OCI-LY3 (cell line): ENCODE results near the gene IDH3G.

Experiments used
- H2AFZ ChIP-seq: fragments of 200-600, 300-600 bp; shearing (Covaris generic); 2 replicates; pipeline ENCODE4 v1.6.0; 2014; ENCODE audit warnings: antibody characterized with exemption, low read depth, low read length
- H3K27ac ChIP-seq: fragments of 200-600, 300-600 bp; sonication (generic); 2 replicates; pipeline ENCODE4 v1.5.1; 2014; ENCODE audit warnings: mild to moderate bottlenecking, low read length, moderate library complexity, mixed read lengths
- H3K27me3 ChIP-seq: fragments of 200-600, 300-600 bp; sonication (generic); 2 replicates; pipeline ENCODE4 v1.6.1; 2014; ENCODE audit warnings: low read depth, low read length, mixed read lengths
- H3K36me3 ChIP-seq: fragments of 200-600, 300-600 bp; sonication (generic); replicated peaks from 2 replicates; pipeline ENCODE3; 2014; ENCODE audit warnings: low read depth, low read length, mixed read lengths
- H3K4me1 ChIP-seq: fragments of 300-600, 200-600 bp; sonication (generic); 2 replicates; pipeline ENCODE4 v1.6.1; 2014; ENCODE audit warnings: low read length, mixed read lengths
- H3K4me2 ChIP-seq: fragments of 200-600, 300-600 bp; sonication (generic); 2 replicates; pipeline ENCODE4 v1.6.1; 2014; ENCODE audit warnings: low read length, mixed read lengths
- H3K4me3 ChIP-seq: fragments of 300-600, 200-600 bp; sonication (generic); 2 replicates; pipeline ENCODE4 v1.5.1; 2014; ENCODE audit warnings: antibody characterized with exemption, mild to moderate bottlenecking, low read length, moderate library complexity
- H3K79me2 ChIP-seq: fragments of 300-600, 200-600 bp; shearing (Covaris generic); 2 replicates; pipeline ENCODE4 v1.6.1; 2014; ENCODE audit warnings: mild to moderate bottlenecking, low read length, mixed read lengths
- H3K9ac ChIP-seq: fragments of 300-600, 200-600 bp; shearing (Covaris generic); 2 replicates; pipeline ENCODE4 v1.6.0; 2014; ENCODE audit warnings: mild to moderate bottlenecking, low read length, moderate library complexity
- H3K9me3 ChIP-seq: fragments of 200-600, 300-600 bp; shearing (Covaris generic); 2 replicates; pipeline ENCODE4 v1.6.1; 2014; ENCODE audit warnings: low read length, mixed read lengths; ENCODE audit not compliant: insufficient read depth
- H4K20me1 ChIP-seq: fragments of 200-600, 300-600 bp; sonication (generic); 2 replicates; pipeline ENCODE4 v1.6.1; 2016; ENCODE audit warnings: low read length, mixed read lengths; ENCODE audit not compliant: insufficient read depth
- CTCF ChIP-seq: fragments of 200-600, 300-600 bp; sonication (generic); IDR thresholded peaks from 2 replicates; pipeline ENCODE4 v1.5.1; 2014; ENCODE audit warnings: antibody characterized with exemption, low read length, low read depth
- EZH2phosphoT487 ChIP-seq: fragments of 200-600 bp; shearing (Covaris generic); IDR thresholded peaks from 2 replicates; pipeline ENCODE4 v1.6.1; 2018; ENCODE audit warnings: antibody characterized with exemption, mixed run types, low read depth

IDH3G gene

GRCh38 chrX:153794018-153794896 is at the start of gene IDH3G, which contains the start of gene SSR4:
TSS of gene IDH3G (minus strand) at chrX:153794375. CDS start at chrX:153794326, 49 bp downstream.
TSS of gene SSR4 (plus strand) at chrX:153794668. CDS start at chrX:153794688, 20 bp downstream.
- no peaks in the 10 kb centered on the region for H3K27me3 ChIP-seq
- H3K36me3 ChIP-seq: peaks cover 27% of the 10 kb centered on the region
- H3K4me2 ChIP-seq: peak within 1 kb of the TSS; percentile 95
- H2AFZ ChIP-seq: no peak within 1 kb of the TSS
- H4K20me1 ChIP-seq: peaks cover 5% of the 10 kb centered on the region; the same call in 1 of the 2 replicates
- no peak for TF ChIP-seq EZH2phosphoT487
- no peak for TF ChIP-seq CTCF
- no peaks in the 10 kb centered on the region for H3K9me3 ChIP-seq
- peaks cover 56% of the 10 kb centered on the region for H3K79me2 ChIP-seq
- peaks cover 18% of the 10 kb centered on the region for H3K4me1 ChIP-seq
- H3K27ac ChIP-seq: peak within 1 kb of the TSS; percentile 80
- H3K9ac ChIP-seq: peak within 1 kb of the TSS; percentile 99
- peak within 1 kb of the TSS; percentile 96 for H3K4me3 ChIP-seq

- Histone ChIP-seq H2AFZ (no peak overlapping the region), H3K4me1 (no peaks in the 10 kb centered on the region), H3K36me3 (no peaks in the 10 kb centered on the region), H3K79me2 (no peaks in the 10 kb centered on the region), H3K27me3 (no peaks in the 10 kb centered on the region), H3K4me3 (no peak overlapping the region), H3K27ac (no peak overlapping the region), H3K9ac (no peak overlapping the region), H3K4me2 (no peak overlapping the region), H3K9me3 (no peaks in the 10 kb centered on the region), H4K20me1 (no peaks in the 10 kb centered on the region)
- TF ChIP-seq CTCF: no peak
- TF ChIP-seq EZH2phosphoT487: no peak
Observed at GRCh38 chrX:153836921-153837320, 42.7 kb upstream of the IDH3G start.

- Histone ChIP-seq H3K4me1 (no peaks in the 10 kb centered on the region), H2AFZ (no peak overlapping the region), H3K27me3 (no peaks in the 10 kb centered on the region), H3K4me3 (no peak overlapping the region), H3K79me2 (no peaks in the 10 kb centered on the region), H3K27ac (no peak overlapping the region), H3K36me3 (no peaks in the 10 kb centered on the region), H3K9ac (no peak overlapping the region), H3K9me3 (no peaks in the 10 kb centered on the region), H4K20me1 (no peaks in the 10 kb centered on the region), H3K4me2 (no peak overlapping the region)
- no peak for TF ChIP-seq CTCF
- TF ChIP-seq EZH2phosphoT487: no peak
Observed at GRCh38 chrX:153832728-153833127, 38.6 kb upstream of the IDH3G start.

- TF ChIP-seq CTCF: no peak
- no peak for TF ChIP-seq EZH2phosphoT487
- H3K4me2 ChIP-seq: no peak overlapping the region
- H3K4me1 ChIP-seq: no peaks in the 10 kb centered on the region
- no peaks in the 10 kb centered on the region for H3K9me3 ChIP-seq
- H3K27me3 ChIP-seq: no peaks in the 10 kb centered on the region
- H3K36me3 ChIP-seq: no peaks in the 10 kb centered on the region
- H3K9ac ChIP-seq: no peak overlapping the region
- H3K79me2 ChIP-seq: no peaks in the 10 kb centered on the region
- H2AFZ ChIP-seq: no peak overlapping the region
- H3K4me3 ChIP-seq: no peak overlapping the region
- H3K27ac ChIP-seq: no peak overlapping the region
- H4K20me1 ChIP-seq: no peaks in the 10 kb centered on the region
Observed at GRCh38 chrX:153831429-153832150, 37.4 kb upstream of the IDH3G start.
